SH-SY5Y (cell line): ENCODE data around the gene EDN1.

Source experiments
- GATA2 ChIP-seq: IDR thresholded peaks from 2 replicates; pipeline ENCODE4 v1.6.1; 2011; ENCODE audit warnings: mild to moderate bottlenecking, low read depth, low read length
- GATA3 ChIP-seq: IDR thresholded peaks from 2 replicates; pipeline ENCODE4 v1.6.1; 2011; ENCODE audit warnings: low read depth, mild to moderate bottlenecking, low read length, moderate library complexity

GRCh38 chr6:12345694-12346058 lies 55.5 kb downstream of the EDN1 start:
- TF ChIP-seq GATA2 (no peak), GATA3 (no peak)
